GM12878 (cell line): ENCODE data around the gene YIF1B. TPM values are rescaled to one million over a fixed set of nuclear protein-coding genes. Genes with fewer than 3 reads are reported as not detected.

Source experiments
- CREM ChIP-seq: IDR thresholded peaks from 2 replicates; pipeline ENCODE4 v1.6.1; 2014; ENCODE audit warnings: antibody characterized with exemption, low read depth
- NBN ChIP-seq: fragments of 450-650 bp; IDR thresholded peaks from 2 replicates; pipeline ENCODE4 v1.6.1; 2016
- TCF12 ChIP-seq: IDR thresholded peaks from 2 replicates; pipeline ENCODE4 v1.6.1; 2011; ENCODE audit warnings: low read depth, mild to moderate bottlenecking, low read length
- YBX1 ChIP-seq: fragments of 450-650 bp; IDR thresholded peaks from 2 replicates; pipeline ENCODE4 v1.6.1; 2016; ENCODE audit warnings: antibody characterized with exemption
- ZBTB40 ChIP-seq: fragments of 450-650 bp; IDR thresholded peaks from 2 replicates; pipeline ENCODE4 v1.6.1; 2016; ENCODE audit warnings: mild to moderate bottlenecking, moderate library complexity, borderline replicate concordance
- polyA plus RNA-seq, 11 experiments: library from polyadenylated mRNA; depleted of rRNA in 4 of 11; unstranded in 6 of 11; stranded (reverse) in 5 of 11; fragments of >200 nt; fragmentation: Nextera tagmentation in 4 of 11; fragmentation: Illumina TruSeq in 1 of 11; extraction: Ambion mirVana in 4 of 11; extraction: Trizol in 1 of 11; gene quantifications; 1 replicate in 1 of 11; 2 replicates in 10 of 11; pipeline versions ENCODE4 v1.2.1 to v1.2.3, GENCODE V29; 2011 to 2016; ENCODE audit warnings: inconsistent platforms in 2 of 11, missing spikeins in 2 of 11, low read depth in 1 of 11
- total RNA-seq, 4 experiments: library from RNA; depleted of rRNA in 3 of 4; stranded (reverse); fragments of >200 nt in 3 of 4; fragmentation: Illumina TruSeq in 1 of 4; extraction: Trizol in 1 of 4; gene quantifications; 2 replicates each; pipeline versions ENCODE4 v1.2.1 to v1.2.3, GENCODE V29; 2013 to 2021
- TF ChIP-seq, protein P1 (sequence below): fragments of 450-650 bp; IDR thresholded peaks from 2 replicates; pipeline ENCODE4 v1.6.1; 2017; ENCODE audit warnings: borderline replicate concordance
- TF ChIP-seq, protein P2 (sequence below): IDR thresholded peaks from 2 replicates; pipeline ENCODE4 v1.6.1; 2011; ENCODE audit warnings: mild to moderate bottlenecking, low read depth, low read length, moderate library complexity; ENCODE audit not compliant: insufficient replicate concordance

The YIF1B gene
- total and polyA plus RNA-seq, 10 of the 15 experiments (the other 5 are each of a cell fraction or from before 2014, with no cell fraction given): 1.3 to 106 (median 53.5) TPM

GRCh38 chr19:38288123-38288855, 27.5 kb downstream of the YIF1B start (continued):
- TF ChIP-seq ZBTB40: no peak
- no peak for TF ChIP-seq CREM
- TF ChIP-seq YBX1: no peak
- TF ChIP-seq, protein P1, sequence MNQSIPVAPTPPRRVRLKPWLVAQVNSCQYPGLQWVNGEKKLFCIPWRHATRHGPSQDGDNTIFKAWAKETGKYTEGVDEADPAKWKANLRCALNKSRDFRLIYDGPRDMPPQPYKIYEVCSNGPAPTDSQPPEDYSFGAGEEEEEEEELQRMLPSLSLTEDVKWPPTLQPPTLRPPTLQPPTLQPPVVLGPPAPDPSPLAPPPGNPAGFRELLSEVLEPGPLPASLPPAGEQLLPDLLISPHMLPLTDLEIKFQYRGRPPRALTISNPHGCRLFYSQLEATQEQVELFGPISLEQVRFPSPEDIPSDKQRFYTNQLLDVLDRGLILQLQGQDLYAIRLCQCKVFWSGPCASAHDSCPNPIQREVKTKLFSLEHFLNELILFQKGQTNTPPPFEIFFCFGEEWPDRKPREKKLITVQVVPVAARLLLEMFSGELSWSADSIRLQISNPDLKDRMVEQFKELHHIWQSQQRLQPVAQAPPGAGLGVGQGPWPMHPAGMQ: no peak
- TF ChIP-seq TCF12: no peak
- TF ChIP-seq, protein P2, sequence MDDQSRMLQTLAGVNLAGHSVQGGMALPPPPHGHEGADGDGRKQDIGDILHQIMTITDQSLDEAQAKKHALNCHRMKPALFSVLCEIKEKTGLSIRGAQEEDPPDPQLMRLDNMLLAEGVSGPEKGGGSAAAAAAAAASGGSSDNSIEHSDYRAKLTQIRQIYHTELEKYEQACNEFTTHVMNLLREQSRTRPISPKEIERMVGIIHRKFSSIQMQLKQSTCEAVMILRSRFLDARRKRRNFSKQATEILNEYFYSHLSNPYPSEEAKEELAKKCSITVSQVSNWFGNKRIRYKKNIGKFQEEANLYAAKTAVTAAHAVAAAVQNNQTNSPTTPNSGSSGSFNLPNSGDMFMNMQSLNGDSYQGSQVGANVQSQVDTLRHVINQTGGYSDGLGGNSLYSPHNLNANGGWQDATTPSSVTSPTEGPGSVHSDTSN: no peak
- TF ChIP-seq NBN: no peak
- TF ChIP-seq, all 136 proteins: peak for 0
